ENCODE results near the gene TECPR1. TPM values are rescaled to one million over a fixed set of nuclear protein-coding genes. Genes with fewer than 3 reads are reported as not detected.
A peak's percentile ranks its signal among the peaks of the same experiment; 100 is the strongest.

Gene TECPR1
- total RNA-seq, 2 experiments from 2014 or later = 45.6 to 60.7 TPM

DNA sequence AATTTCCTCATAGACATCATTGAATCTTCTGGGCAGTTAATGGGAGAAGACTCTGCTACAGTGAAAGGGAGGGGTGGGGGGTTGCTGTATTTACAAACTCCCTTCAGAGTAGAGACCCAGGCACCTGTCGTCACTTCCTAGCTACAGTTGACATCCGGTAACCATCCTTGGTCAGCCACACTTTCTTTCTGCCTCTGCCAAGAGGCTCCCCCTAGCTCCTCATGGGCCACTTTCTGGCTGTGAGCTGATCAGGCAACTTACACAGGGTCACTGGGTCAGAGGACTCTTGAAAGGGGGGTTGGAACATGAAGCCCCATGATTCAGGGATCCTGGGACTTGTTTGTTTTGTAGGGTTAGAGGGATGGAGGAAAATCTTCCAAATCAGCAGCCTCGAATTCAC lies 1.2 kb downstream of the TECPR1 start:
- H3K36me3 Mint-ChIP-seq = peaks cover 17% of the 10 kb centered on the region
- CTCF ChIA-PET = interaction anchor here (0.8 to 1.6 kb wide), 6 partner anchors 12 to 629 kb away, joined by 3 to 7 read pairs (median 4); partner anchors contain the start of gene BAIAP2L1
- peak overlapping the region; percentile 96 for H3K27ac Mint-ChIP-seq
- ATAC-seq = peak; percentile 31
- DNase-seq = peak; percentile 79
- H3K27me3 Mint-ChIP-seq = no peaks in the 10 kb centered on the region
- no peaks in the 10 kb centered on the region for H3K9me3 Mint-ChIP-seq (ENCODE audit: low read depth)
- peak overlapping the region; percentile 95 for H3K4me3 Mint-ChIP-seq
- H3K4me1 Mint-ChIP-seq = peaks cover 49% of the 10 kb centered on the region

DNA sequence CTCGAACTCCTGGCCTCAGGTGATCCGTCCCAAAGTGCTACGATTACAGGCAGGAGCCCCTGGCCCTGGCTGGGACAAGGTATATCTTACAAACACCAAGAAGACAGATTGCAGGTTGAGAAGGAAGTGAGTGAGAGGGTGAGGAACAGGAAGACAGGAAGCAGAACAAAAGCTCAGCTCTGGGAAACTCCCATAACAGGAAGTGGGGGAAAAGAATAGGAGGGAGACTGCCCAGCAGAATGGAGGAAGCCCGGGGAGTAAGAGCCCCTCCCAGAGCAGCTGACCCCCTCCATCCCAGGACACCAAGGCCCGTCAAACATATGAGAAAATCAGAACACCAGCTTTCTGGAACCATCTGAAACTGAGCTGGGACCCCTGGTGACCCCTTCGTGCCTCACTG lies 2.9 kb downstream of the TECPR1 start:
- Mint-ChIP-seq H3K4me1 (peaks cover 39% of the 10 kb centered on the region), H3K4me3 (no peak overlapping the region), H3K36me3 (peaks cover 11% of the 10 kb centered on the region), H3K27me3 (no peaks in the 10 kb centered on the region), H3K27ac (peak overlapping the region; percentile 96), H3K9me3 (ENCODE audit: low read depth) (no peaks in the 10 kb centered on the region)
- DNase-seq (no peak), ATAC-seq (no peak)
- CTCF ChIA-PET = no interaction called here

DNA sequence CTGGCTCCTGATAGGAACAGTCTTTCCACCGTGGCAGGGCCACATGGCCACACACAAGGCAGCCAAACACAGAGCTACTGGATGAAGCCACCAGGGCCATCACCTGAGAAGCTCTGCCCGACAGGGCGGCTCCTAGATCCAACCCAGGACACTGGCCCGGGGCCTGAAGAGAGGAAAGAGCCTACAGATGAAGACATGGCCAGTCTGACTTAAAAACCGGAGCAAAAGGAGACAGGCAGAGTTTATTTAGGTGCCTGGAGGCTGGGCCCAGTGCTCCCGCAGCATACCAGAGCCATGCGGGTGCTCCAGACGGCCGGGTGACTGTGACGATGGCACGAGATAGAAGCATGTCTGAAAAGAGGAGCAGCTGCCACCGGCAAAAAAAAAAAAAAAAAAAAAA lies 3.9 kb downstream of the TECPR1 start:
- no peaks in the 10 kb centered on the region for H3K27me3 Mint-ChIP-seq

DNA sequence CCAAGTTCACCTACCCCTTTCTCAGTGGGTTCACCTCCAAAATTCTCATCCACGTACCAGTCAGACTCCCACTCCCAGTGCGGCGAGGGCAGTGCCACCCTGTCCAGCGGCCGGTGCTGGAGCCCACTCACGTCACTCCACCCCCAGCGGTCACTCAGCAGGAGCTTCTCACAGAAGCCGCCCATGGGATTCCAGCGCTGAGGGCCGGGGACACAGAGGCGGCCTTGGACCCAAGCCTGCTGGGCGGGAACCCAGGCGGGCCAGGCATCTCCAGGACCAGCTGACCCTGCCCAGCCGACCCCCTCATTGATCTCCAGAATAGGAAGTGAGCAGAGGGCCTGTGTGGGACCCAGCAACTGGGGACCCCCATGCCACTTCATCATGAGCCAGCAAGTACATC lies 7.2 kb downstream of the TECPR1 start:
- H3K4me1 Mint-ChIP-seq = peaks cover 15% of the 10 kb centered on the region
- no peak overlapping the region for H3K4me3 Mint-ChIP-seq
- H3K27me3 Mint-ChIP-seq = no peaks in the 10 kb centered on the region
- peaks cover 8% of the 10 kb centered on the region for H3K36me3 Mint-ChIP-seq
- ATAC-seq (no peak), DNase-seq (no peak)
- no peaks in the 10 kb centered on the region for H3K9me3 Mint-ChIP-seq (ENCODE audit: low read depth)
- CTCF ChIA-PET = no interaction called here
- H3K27ac Mint-ChIP-seq = no peak overlapping the region

More for the DNA sequence above, 3.9 kb downstream of the TECPR1 start:
- ATAC-seq (no peak), DNase-seq (no peak)
- Mint-ChIP-seq H3K4me3 (no peak overlapping the region), H3K27ac (peak overlapping the region; percentile 43), H3K4me1 (peaks cover 34% of the 10 kb centered on the region), H3K9me3 (ENCODE audit: low read depth) (no peaks in the 10 kb centered on the region), H3K36me3 (peaks cover 11% of the 10 kb centered on the region)
- CTCF ChIA-PET = interaction anchor here (0.9 kb wide), 1 partner anchor 227 kb away, joined by 3 read pairs; no protein-coding TSS in a partner anchor

DNA sequence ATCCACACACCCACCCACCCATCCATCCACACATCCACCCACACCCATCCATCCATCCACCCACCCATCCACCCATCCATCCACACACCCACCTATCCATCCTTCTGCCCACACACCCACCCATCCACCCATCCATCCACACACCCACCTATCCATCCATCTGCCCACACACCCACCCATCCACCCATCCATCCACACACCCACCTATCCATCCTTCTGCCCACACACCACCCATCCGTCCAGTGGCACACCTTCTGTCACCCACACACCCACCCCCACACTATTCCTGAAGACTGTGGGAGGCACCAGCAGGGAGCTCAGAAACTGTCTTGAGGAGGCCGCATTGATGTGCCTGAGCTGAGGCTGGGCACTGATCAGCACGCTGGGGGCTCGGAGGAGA lies 9.1 kb downstream of the TECPR1 start:
- DNase-seq (no peak), ATAC-seq (no peak)
- CTCF ChIA-PET = no interaction called here
- Mint-ChIP-seq H3K27me3 (no peaks in the 10 kb centered on the region), H3K9me3 (ENCODE audit: low read depth) (no peaks in the 10 kb centered on the region), H3K4me1 (peaks cover under 1% of the 10 kb centered on the region), H3K27ac (no peak overlapping the region), H3K36me3 (peaks cover 2% of the 10 kb centered on the region), H3K4me3 (no peak overlapping the region)

DNA sequence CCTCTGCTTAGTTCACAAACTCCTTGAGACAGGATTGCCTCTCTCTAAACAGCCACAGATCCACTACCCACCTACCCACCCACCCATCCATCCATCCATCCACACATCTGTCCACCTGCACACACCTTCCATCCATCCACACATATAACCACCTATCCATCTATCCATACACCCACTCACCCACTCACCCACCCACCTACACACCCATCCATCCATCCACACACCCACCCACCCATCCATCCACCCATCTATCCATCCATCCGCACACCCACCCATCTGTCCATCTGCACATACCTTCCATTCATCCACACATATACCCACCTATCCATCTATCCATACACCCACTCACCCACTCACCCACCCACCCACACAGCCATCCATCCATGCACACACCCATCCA lies 9.7 kb downstream of the TECPR1 start:
- Mint-ChIP-seq H3K27me3 (no peaks in the 10 kb centered on the region), H3K36me3 (peaks cover 1% of the 10 kb centered on the region)
- CTCF ChIA-PET = interaction anchor here (1.5 kb wide), 1 partner anchor 50 kb away, joined by 3 read pairs; no protein-coding TSS in a partner anchor

DNA sequence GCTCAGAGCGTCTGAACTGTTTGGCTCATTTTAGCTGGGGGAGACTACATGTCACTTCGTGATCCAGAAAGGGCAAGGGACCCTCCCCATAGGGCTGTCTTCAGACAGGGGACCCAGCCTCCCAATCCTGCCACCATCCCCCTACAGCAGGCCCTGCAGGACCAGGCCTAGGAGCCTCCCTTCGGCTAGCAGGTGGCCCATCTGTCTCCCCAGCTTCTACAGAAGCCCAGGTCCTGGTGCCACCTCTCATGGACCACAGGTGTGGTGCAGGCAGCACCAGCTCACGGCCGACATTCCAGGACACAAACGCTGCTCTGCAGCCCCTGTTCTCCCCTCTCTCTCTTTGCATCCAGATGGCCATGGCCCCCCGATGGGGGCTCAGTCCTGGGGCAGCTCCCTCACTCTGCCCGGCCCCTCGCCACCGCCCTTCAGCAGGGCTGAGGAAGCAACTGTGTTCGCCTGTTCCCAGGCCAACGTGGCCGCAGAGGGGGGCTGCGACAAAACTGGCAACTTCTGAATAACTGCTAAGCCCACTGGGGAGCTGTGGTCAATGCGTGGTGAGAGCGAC lies 10.3 kb downstream of the TECPR1 start:
- H3K9me3 Mint-ChIP-seq (ENCODE audit: low read depth) = no peaks in the 10 kb centered on the region
- H3K27me3 Mint-ChIP-seq = no peaks in the 10 kb centered on the region
- H3K4me1 Mint-ChIP-seq = no peaks in the 10 kb centered on the region
- no peak overlapping the region for H3K4me3 Mint-ChIP-seq
- H3K27ac Mint-ChIP-seq = no peak overlapping the region
- DNase-seq (no peak), ATAC-seq (no peak)
- H3K36me3 Mint-ChIP-seq = peaks cover 1% of the 10 kb centered on the region
- CTCF ChIA-PET = interaction anchor here (1.5 kb wide), 1 partner anchor 49 kb away, joined by 3 read pairs; no protein-coding TSS in a partner anchor

More for the DNA sequence above, 9.7 kb downstream of the TECPR1 start:
- no peak overlapping the region for H3K4me3 Mint-ChIP-seq
- no peaks in the 10 kb centered on the region for H3K4me1 Mint-ChIP-seq
- ATAC-seq (no peak), DNase-seq (no peak)
- no peaks in the 10 kb centered on the region for H3K9me3 Mint-ChIP-seq (ENCODE audit: low read depth)
- H3K27ac Mint-ChIP-seq = no peak overlapping the region

DNA sequence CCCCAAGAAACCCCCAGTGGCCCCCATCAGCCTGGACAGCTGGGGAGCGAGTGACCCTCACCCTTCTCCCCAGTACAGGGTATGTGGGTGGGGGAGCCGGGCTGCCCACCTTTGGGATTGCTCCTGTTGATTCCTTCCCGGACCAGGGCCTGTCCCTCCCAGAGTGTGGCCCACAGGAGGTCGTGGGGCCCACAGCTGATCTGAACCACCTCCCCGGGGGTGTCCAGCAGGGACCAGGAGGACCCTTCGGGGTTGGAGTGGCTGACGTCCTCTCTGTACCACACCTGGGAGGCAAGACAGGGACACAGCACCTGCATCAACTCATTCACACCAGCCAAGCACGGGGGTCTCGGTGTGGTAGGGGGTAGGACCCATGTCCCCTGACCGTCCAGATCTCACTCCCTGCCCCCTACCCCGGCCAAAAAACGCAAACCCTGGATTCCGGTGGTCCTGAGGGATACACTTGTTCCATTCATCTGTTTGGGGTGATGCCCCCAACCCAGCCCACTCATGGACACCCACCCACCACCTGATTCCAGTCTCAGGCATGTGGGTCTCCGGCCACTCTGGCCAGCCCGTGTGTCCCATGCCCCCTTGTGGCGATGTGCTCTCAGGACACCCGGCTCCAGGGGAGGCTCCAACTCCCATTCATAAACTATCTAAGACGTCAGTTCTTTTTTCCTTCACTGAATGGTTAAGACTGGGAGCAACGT lies 10.9 kb downstream of the TECPR1 start:
- no peaks in the 10 kb centered on the region for H3K9me3 Mint-ChIP-seq (ENCODE audit: low read depth)
- no peaks in the 10 kb centered on the region for H3K27me3 Mint-ChIP-seq
- H3K4me1 Mint-ChIP-seq = no peaks in the 10 kb centered on the region
- DNase-seq = peak; percentile 46
- CTCF ChIA-PET = interaction anchor here (1.5 kb wide), 1 partner anchor 49 kb away, joined by 3 read pairs; no protein-coding TSS in a partner anchor
- peaks cover 1% of the 10 kb centered on the region for H3K36me3 Mint-ChIP-seq
- no peak overlapping the region for H3K4me3 Mint-ChIP-seq
- peak; percentile 42 for ATAC-seq
- H3K27ac Mint-ChIP-seq = no peak overlapping the region

DNA sequence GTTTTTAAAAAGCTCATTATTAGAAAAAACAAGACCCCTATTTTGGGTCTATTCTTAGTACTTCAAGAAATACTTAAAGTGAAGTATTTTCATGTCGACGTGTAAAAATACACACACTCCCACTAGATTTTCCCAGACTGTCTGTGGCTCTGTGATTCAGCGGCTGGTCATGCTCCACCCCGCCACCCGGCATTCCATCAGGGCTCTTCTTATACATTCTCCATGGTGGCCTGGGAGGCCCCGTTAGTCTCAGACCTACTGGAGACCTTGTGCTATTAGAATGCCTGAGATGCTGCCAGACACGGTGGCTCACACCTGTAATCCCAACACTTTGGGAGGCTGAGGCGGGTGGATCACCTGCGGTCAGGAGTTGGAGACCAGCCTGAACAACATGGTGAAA lies 13.1 kb downstream of the TECPR1 start:
- Mint-ChIP-seq H3K4me1 (no peaks in the 10 kb centered on the region), H3K27ac (no peak overlapping the region), H3K4me3 (no peak overlapping the region), H3K27me3 (no peaks in the 10 kb centered on the region), H3K9me3 (ENCODE audit: low read depth) (no peaks in the 10 kb centered on the region), H3K36me3 (peaks cover 1% of the 10 kb centered on the region)
- CTCF ChIA-PET = interaction anchor here (0.9 kb wide), 1 partner anchor 11 kb away, joined by 3 read pairs; no protein-coding TSS in a partner anchor
- DNase-seq (no peak), ATAC-seq (no peak)

DNA sequence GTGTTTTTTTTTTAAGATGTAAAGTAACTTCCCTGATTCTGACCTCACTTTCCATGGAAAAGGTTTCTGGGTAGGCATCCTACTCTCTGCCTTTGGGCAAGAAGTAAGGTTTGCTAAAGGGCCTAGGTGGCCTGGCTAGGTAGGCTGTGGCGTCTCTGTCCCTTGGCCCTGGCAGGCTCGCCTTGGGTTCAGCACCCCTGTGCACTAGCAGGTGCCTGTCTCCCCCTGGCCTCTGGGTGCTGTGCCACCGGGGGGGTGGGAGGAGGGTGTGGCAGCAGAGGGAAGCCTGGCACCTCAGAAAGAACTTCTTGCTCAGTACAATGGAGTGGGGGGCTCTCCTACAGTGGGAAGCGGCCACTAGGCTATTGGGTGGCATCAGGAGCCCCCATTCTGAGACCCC lies 14.0 kb downstream of the TECPR1 start:
- CTCF ChIA-PET = no interaction called here
- Mint-ChIP-seq H3K4me3 (no peak overlapping the region), H3K4me1 (no peaks in the 10 kb centered on the region), H3K27me3 (no peaks in the 10 kb centered on the region), H3K27ac (no peak overlapping the region), H3K9me3 (ENCODE audit: low read depth) (no peaks in the 10 kb centered on the region), H3K36me3 (peaks cover 1% of the 10 kb centered on the region)
- ATAC-seq = no peak
- no peak for DNase-seq

DNA sequence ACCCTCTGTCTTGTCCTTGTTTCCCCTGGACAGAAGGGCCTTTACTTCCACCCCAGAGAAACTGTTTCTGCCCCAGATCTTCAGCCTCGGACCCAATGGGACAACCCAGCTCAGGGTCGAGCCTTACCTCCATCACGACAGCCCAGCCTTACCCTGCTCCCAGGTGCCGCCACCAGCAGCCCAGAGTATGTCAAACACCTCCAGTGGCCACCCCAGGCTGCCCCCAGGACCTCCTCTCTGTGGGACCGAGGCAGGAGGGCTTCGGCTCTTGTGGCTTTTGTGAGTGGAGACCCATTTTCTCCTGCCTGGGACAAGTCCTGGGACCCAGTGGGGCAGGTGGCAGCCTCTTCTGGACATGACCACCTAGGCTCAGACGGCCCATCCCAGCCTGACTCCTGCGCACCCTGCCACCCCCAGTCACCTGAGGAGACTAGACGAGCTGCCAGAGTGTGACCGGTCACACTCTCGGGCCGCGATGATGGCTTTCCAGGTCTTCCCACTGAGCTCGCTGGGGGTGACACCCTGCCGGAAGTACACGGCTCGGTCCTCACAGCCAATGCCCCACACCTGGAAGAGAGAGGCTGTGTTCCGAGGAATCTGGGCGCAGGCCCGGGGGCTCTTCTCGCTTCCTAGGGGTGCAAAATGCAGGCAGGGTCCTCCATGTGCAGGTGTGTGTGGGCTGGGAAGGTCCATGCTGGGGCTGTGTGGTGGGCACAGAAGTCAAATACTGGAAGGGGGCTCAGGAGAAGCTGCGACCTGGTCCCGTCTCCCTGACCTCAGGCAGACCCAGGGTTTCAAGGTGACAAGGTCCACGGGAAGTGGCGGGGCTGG lies 15.5 kb downstream of the TECPR1 start:
- Mint-ChIP-seq H3K27me3 (no peaks in the 10 kb centered on the region), H3K9me3 (ENCODE audit: low read depth) (no peaks in the 10 kb centered on the region), H3K27ac (no peak overlapping the region), H3K4me1 (no peaks in the 10 kb centered on the region), H3K4me3 (no peak overlapping the region), H3K36me3 (peaks cover 1% of the 10 kb centered on the region)
- DNase-seq = no peak
- no peak for ATAC-seq
- CTCF ChIA-PET = no interaction called here

DNA sequence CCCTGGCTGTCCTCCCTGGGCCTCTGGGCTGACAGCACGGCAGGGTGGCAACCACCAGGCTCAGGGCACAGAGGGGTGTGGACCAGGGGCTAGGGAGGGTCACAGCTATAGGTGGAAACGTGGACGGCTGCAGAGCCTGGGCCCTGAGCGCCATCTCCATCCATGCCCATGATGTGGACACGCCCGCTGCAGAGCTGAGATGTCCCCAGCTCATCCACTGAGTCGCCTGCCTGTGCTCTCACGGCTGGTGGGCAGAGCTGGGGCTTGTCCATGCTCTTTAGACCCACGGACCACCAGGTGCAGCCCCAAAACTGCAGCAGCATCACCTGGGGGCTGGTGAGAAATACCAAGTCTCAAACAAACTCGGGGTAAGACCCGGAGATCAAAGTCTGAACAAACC lies 16.1 kb downstream of the TECPR1 start:
- DNase-seq (no peak), ATAC-seq (no peak)
- peaks cover 1% of the 10 kb centered on the region for H3K36me3 Mint-ChIP-seq
- no peak overlapping the region for H3K27ac Mint-ChIP-seq
- no peak overlapping the region for H3K4me3 Mint-ChIP-seq
- no peaks in the 10 kb centered on the region for H3K27me3 Mint-ChIP-seq
- CTCF ChIA-PET = no interaction called here
- no peaks in the 10 kb centered on the region for H3K4me1 Mint-ChIP-seq
- H3K9me3 Mint-ChIP-seq (ENCODE audit: low read depth) = no peaks in the 10 kb centered on the region

DNA sequence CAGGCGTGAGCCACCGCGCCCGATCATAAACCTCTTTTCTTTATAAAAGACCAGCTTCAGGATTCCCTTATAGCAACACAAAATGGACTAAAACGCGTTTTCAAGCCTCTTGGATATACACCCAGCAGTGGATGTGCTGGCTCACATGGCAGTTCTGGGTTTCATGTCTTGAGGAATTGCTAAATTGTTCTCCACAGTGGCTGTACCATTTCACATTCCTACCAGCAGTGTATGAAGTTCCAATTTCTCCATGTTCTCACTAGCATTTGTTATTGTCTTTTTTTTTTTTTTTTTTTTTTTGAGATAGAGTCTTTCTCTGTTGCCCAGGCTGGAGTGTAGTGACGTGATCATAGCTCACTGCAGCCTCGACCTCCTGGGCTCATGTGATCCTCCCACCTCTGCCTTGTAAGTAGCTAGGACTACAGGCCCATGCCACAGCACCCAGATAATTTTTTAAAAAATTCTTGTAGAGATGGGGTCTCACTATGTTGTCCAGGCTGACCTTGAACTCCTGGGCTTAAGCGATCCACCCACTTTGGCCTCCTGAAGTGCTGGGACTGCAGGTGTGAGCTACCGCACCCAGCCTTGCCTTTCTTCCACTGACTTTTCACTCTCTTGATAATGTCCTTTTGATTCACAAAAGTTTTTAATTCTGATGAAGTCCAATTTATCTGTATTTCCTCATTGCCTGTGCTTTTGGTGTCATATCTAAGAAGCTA lies 17.4 kb downstream of the TECPR1 start:
- no peaks in the 10 kb centered on the region for H3K4me1 Mint-ChIP-seq
- no peak for DNase-seq
- CTCF ChIA-PET = no interaction called here
- no peak for ATAC-seq
- H3K27me3 Mint-ChIP-seq = no peaks in the 10 kb centered on the region
- peaks cover 1% of the 10 kb centered on the region for H3K36me3 Mint-ChIP-seq
- no peaks in the 10 kb centered on the region for H3K9me3 Mint-ChIP-seq (ENCODE audit: low read depth)
- no peak overlapping the region for H3K27ac Mint-ChIP-seq
- H3K4me3 Mint-ChIP-seq = no peak overlapping the region
